NCI-H2196 (cell line): Measurements from ENCODE around the gene PRICKLE2.

Experiments used
- DNase-seq: peaks from one replicate; lab custom pipeline; 2025; ENCODE audit not compliant: unreplicated experiment; lab: John Stamatoyannopoulos, UW

The PRICKLE2 gene

GRCh38 chr3:64138656-64139375, 86.5 kb downstream of the PRICKLE2 start:
- no peak for DNase-seq

DNA sequence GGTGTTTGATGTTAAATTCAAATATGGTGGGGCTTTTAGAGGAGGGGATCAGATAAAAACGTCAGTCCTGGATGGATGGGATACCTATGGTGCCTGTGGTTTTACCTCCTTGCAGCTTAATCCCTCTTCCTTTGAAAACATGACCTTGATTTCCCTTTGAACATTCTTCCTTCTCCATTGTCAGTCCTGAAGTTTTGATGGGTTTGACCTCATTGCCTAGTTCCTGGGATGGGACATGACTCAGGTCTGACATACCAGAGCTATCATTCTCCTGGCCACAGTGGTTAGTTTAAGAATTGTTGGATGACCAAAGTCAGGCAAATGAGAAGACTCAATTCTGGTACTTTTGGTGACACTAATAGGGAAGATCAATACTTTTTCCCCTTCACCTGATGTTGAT, 87.2 kb downstream of the PRICKLE2 start:
- no peak for DNase-seq

DNA sequence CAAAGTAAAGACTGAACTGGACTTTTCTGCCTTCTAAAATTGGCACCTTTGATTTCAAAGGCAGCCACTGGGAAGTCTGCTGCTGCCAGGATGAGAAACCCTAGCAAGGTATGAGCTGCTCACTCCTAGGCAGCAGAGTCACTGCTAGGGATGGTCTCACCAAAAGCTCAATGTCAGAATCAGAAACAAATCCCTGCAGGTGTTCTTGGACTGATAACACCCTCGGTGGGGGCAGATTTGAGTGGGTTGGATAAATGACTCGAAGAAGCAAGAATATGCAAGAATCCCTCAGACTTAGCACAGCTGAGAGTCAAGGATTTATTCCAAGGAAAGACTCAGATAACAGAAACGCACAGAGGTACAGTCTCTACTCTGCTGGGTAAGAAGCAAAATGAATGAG, 90.4 kb downstream of the PRICKLE2 start:
- no peak for DNase-seq

DNA sequence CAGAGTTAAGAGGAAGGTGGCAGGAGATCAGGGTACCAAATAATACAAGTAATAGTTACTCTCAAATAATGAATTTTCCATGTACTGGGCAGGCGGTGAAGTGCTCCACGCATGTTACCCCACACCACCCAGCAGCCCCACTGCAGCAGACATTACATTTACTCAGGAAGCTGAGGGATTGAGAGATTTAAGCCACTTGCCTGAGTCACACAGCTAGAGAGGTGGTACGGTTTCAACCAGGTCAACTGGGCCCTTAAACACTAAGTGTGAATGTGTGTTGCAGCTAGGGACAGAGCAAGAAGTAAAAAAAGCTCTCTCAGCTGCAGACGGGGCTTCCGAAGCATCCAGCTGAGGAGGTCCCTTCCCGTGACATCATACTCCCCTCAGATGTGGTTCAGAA, 91.3 kb downstream of the PRICKLE2 start:
- no peak for DNase-seq

GRCh38 chr3:64133272-64133671, 92.0 kb downstream of the PRICKLE2 start:
- no peak for DNase-seq

- no peak for DNase-seq
Measured at GRCh38 chr3:64131725-64132469, 93.4 kb downstream of the PRICKLE2 start.

GRCh38 chr3:64130436-64130835, 94.8 kb downstream of the PRICKLE2 start:
- DNase-seq = no peak

DNA sequence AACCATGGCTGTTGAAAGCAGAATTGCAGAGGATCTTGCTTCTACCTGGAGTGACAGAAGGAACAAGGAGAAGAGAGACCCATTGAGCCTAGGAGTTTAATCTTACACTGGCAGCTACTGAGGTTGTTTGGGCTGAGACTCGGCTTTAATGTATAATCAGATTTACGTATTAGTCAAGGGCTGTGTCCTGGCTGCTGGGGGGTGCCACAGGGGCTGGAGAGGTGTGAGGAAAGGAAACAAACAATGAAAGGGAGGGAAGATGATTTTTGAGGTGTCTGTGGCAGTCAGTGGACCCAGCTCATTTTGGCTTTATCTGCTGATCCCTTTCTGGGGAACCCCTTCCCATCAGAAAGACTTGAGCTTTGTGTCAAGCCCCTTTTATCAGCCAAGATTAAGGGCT, 95.7 kb downstream of the PRICKLE2 start:
- DNase-seq = no peak

DNA sequence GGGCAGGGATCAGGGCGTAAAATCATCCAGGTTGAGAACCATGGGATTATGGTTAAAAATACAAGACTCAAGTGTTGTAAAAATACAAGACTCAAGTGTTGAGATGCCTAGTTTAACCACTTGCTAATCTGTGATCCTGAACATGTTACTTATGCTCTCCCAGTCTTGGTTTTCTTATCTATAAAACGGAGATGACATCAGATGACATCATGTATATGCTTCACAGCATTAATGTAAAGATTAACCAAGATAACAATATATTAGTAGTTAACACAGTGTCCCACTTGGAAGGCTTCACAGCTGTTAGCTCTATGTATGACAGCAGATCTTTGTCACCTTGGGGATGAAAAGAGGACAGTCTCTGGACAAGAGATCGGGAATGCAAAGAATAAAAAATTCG, 96.2 kb downstream of the PRICKLE2 start:
- DNase-seq = no peak

DNA sequence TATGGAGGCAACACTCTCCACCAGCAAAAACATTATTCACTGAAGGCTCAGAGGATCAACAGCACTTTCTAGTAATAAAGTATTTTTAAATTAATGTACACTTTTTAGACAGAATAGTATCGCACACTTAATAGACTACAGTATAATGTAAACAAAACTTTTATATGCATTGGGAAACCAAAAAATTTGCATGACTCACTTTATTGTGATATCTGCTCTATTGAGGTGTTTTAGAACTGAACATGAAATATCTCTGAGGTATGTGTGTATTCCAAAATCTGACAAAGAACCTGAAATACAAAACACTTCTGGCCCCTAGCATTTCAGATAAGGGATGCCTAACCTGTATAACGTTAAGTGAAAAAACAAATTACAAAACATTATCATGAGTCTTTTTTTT, 99.7 kb downstream of the PRICKLE2 start:
- DNase-seq = no peak

DNA sequence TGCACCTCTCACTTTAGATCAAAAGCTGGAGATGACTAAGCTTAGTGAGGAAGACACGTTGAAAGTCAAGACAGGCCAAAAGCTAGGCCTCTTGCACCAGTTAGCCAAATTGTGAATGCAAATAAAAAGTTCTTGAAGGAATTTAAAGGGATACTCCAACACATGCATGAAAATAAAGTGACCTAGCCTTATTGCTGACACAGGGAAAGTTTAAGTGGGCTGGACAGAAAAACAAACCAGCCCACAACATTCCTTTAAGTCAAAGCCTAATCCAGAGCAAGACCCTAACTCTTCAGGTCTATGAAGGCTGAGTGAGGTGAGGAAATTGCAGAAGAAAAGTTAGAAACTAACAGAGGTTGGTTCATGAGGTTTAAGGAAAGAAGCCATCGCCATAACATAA, 101.3 kb downstream of the PRICKLE2 start:
- no peak for DNase-seq

GRCh38 chr3:64122476-64122875, 102.8 kb downstream of the PRICKLE2 start:
- DNase-seq = no peak

DNA sequence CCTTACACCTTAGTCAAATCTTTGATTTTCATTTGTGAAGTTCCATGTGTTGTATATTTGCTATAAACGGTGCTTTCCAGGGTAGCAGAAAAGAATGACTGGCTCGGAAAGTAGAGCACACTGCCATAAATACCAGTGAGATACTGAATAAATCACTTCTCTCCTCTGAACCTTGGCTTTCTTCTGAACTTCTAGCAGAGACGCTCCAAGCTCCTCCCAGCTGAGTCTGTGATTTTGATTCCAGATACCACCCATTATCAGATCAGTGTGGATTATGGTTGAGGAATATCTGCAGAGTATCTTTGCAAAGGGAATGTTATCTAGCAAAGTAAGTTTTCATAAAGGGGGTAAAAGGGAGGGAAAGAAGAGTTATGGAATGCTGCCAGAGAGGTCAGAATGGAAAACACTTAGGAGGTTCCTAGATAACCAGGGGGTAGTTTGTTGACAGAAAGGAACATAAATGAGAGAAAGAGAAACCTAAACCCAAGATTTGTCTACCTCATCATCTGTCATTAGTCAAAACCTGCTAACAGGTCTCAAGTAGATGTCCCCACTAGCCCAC, 103.4 kb downstream of the PRICKLE2 start:
- no peak for DNase-seq

- DNase-seq = no peak
Measured at GRCh38 chr3:64120876-64121275, 104.4 kb downstream of the PRICKLE2 start.

DNA sequence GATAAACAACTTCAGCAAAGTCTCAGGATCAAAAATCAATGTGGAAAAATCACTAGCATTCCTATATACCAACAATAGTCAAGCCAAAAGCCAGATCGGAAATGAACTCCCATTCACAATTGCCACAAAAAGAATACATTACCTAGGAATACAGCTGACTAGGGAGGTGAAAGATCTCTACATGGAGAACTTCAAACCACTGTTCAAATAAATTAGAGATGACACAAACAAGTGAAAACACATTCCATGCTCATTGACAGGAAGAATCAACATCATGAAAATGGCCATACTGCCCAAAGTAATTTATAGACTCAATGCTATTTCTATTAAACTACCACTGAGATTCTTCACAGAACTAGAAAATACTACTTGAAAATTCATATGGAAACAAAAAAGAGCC, 107.8 kb downstream of the PRICKLE2 start:
- no peak for DNase-seq

DNA sequence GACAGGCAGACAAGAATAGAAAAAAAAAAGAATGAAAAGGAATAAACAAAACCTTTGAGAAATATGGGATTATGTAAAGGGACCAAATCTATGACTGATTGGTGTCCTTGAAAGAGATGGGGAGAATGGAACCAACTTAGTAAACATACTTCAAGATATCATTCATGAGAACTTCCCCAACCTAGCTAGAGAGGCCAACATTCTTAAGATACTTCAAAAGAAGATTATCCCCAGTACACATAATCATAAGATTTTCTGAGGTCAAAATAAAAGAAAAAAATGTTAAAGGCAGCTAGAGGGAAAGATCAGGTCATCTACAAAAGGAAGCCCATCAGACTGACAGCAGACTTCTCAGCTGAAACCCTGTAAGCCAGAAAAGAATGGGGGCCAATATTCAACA, 110.6 kb downstream of the PRICKLE2 start:
- no peak for DNase-seq

DNA sequence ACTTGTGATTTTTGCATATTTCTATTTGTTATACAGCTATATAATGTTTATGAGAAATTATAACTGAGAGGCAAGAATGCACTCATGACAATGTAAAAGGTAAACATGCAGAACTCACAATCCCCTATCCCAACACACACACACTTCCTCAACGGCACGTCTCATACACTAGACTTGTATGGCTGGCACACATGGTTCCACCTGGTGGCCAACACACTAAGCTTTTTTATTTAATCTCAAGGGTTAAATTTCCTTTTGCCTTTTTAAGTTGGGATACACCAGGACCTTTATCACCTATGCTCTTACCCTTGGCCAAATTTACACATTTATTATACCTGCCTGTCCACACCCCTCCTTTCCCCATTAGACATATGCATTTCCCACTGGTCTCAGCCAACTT, 113.4 kb downstream of the PRICKLE2 start:
- no peak for DNase-seq

DNA sequence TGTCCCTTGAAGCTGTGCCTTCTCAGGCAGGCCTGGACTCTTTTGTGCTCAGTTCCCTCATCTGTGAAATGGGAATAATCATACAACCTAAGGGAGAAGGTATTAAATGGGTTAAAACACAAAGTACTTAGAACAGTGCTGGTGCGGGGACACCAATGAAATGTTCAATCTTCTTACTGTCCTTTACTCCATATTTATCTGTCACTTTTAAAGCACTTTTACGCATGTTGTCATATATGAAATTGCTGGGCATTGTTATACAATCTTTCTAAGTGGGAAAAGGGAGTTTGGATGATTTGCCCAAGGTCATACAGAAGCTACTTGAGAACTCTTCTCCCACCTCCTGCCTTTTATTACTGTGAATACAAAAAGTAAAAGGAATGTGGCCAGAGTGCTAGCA, 114.2 kb downstream of the PRICKLE2 start:
- no peak for DNase-seq

DNA sequence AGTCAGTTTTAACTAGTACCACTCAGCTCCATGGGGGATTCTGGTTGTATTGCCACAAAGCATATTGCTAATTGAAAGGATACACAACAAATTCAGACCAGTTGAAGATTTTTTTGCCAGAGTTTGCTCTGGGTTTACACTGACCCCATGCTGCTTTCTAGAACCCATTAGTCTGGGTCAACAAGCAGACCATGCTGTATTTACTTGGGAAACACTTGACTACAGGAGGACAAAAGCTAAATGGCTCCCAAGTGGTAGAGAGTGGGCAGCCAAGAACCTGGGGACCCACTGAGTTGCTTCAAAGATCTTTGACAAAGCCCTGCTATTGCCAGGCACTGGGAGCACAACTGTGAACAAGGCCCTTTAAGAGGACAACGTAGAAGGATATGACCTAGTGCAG, 115.2 kb downstream of the PRICKLE2 start:
- DNase-seq = no peak

DNA sequence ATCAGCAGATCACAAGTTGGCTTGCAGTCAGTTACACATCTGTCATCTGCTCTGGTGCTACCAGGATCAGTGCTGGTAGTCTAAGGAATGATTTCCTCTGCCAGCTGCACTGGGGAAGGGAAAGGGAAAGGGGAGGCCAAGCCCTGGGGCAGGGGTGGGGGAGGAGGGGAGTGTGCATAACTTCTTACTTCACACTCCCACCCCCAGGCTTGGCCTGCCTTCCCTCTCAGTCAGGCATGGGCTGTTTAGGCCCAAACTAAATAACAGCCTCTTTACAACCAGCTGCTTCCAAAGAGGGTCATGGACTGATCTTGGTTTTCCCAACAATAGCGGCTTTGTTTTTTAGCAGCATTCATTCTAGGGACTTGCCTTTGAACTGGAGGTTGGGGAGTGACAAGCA, 115.8 kb downstream of the PRICKLE2 start:
- DNase-seq = no peak

DNA sequence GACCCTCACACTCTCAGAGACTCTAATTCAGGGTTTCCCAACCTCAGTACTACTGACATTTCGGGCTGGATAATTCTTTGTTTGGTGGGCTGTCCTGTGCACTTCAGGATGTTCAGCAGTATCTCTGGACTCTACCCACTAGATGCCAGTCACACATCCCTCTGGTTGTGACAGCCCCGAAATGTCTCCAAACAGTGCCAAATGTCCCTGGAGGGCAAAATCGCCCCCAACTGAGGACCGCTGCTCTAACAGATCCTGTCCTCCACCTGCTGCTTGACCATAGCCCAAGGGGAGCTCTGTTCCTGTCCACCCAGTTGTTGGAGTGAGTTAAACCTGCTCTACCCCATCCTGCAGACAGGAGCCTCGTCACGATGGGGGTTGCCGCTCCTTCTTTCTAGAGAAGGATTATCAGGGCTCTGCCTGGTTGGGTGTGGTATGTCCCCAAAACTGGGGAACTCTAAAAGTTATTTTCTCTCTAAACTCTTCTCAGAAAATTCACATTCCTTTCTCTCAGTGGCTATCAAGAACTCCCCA, 116.4 kb downstream of the PRICKLE2 start:
- no peak for DNase-seq

DNA sequence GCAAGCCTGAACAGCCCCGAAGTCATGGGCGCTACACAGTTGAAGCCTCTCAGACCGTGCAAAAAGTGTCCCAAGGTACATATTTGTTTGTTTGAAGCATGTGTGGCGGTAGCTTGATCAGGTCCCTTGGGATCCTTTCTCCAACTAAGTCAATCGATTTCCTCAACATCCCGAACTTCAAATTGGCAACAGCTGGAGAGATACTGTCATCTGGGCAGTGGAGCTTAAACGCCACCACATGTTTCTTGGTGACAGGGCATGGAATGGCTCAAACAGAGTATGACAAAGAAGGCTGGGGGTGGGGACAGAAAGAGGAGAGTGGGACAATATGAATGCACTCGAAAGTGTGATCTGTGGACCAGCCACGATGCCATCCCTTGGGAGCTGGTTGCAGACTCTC, 117.0 kb downstream of the PRICKLE2 start:
- no peak for DNase-seq
